H1 (cell line): ENCODE results near the gene CCDC88C. TPM values are rescaled to one million over a fixed set of nuclear protein-coding genes. Genes with fewer than 3 reads are reported as not detected.

Experiments used
- CTCF ChIA-PET: fragments of 300-600 bp; sonication (Branson Sonifier 250); formaldehyde crosslinking; loops from one replicate; lab custom pipeline; 2021; ENCODE audit not compliant: partially characterized antibody; lab: Charles Lee
- POLR2A ChIA-PET: fragments of 300-600 bp; sonication (Branson Sonifier 250); formaldehyde crosslinking; loops from one replicate; lab custom pipeline; 2021; ENCODE audit warnings: inconsistent platforms; ENCODE audit not compliant: partially characterized antibody; lab: Charles Lee
- DNase-seq, 2 experiments: peaks; one replicate each; pipeline versions ENCODE4 v3.0.0 to v3.0.0-alpha.2; 2010 to 2022; ENCODE audit warnings: low spot score in 2 of 2, low read depth in 1 of 2, mixed read lengths in 1 of 2
- FAIRE-seq: peaks from 2 replicates; lab custom pipeline; 2011; peaks lifted over from hg19 to GRCh38; lab: Jason Lieb, UNC
- H2AFZ ChIP-seq: 2 replicates; pipeline ENCODE4 v1.8.1; 2012; ENCODE audit warnings: low read length, inconsistent platforms
- H2AK5ac ChIP-seq: 2 replicates; pipeline ENCODE4 v1.6.1; 2013; ENCODE audit warnings: low read depth, low read length
- H2BK120ac ChIP-seq: replicated peaks from 2 replicates; pipeline ENCODE3; 2013; ENCODE audit warnings: low read depth, low read length, inconsistent platforms
- H2BK12ac ChIP-seq: 2 replicates; pipeline ENCODE4 v1.6.1; 2013; ENCODE audit warnings: low read depth, low read length
- H2BK15ac ChIP-seq: 2 replicates; pipeline ENCODE4 v1.6.1; 2013; ENCODE audit warnings: low read length
- H2BK20ac ChIP-seq: 2 replicates; pipeline ENCODE4 v1.6.1; 2013; ENCODE audit warnings: low read length
- H2BK5ac ChIP-seq: 2 replicates; pipeline ENCODE4 v1.6.1; 2013; ENCODE audit warnings: low read depth, low read length
- H3K14ac ChIP-seq: 2 replicates; pipeline ENCODE4 v1.6.1; 2013; ENCODE audit warnings: inconsistent platforms; ENCODE audit not compliant: insufficient read length
- H3K18ac ChIP-seq: 2 replicates; pipeline ENCODE4 v1.6.1; 2013; ENCODE audit warnings: low read length; ENCODE audit errors: extremely low read depth
- H3K23ac ChIP-seq: 2 replicates; pipeline ENCODE4 v1.6.1; 2013; ENCODE audit warnings: inconsistent platforms; ENCODE audit not compliant: insufficient read length
- H3K23me2 ChIP-seq: 2 replicates; pipeline ENCODE4 v1.6.1; 2013; ENCODE audit warnings: low read depth, low read length
- H3K27ac ChIP-seq: 2 replicates; pipeline ENCODE4 v1.6.1; 2011; ENCODE audit warnings: low read depth, low read length, inconsistent platforms
- H3K27me3 ChIP-seq, 4 experiments: replicated peaks in 1 of 4; 1 replicate in 1 of 4; 2 replicates in 3 of 4; pipeline versions ENCODE4 v1.6.1 to v1.8.1; 2011 to 2013; ENCODE audit warnings: low read length in 3 of 4, mild to moderate bottlenecking in 3 of 4, inconsistent platforms in 2 of 4, mixed read lengths in 2 of 4, moderate library complexity in 1 of 4; ENCODE audit not compliant: control insufficient read depth in 3 of 4, insufficient read depth in 3 of 4; ENCODE audit errors: extremely low read depth in 1 of 4
- H3K36me3 ChIP-seq, 4 experiments: 2 replicates each; pipeline versions ENCODE4 v1.6.1 to v1.8.1; 2011 to 2013; ENCODE audit warnings: mild to moderate bottlenecking in 4 of 4, low read length in 3 of 4, moderate library complexity in 2 of 4, control low read depth in 1 of 4, inconsistent platforms in 1 of 4; ENCODE audit not compliant: insufficient read depth in 4 of 4, control insufficient read depth in 2 of 4
- H3K4ac ChIP-seq: replicated peaks from 2 replicates; pipeline ENCODE3; 2013; ENCODE audit warnings: low read length, low read depth, mixed read lengths, inconsistent platforms; ENCODE audit not compliant: insufficient read length
- H3K4me1 ChIP-seq, 4 experiments: replicated peaks in 1 of 4; 1 replicate in 1 of 4; 2 replicates in 3 of 4; pipeline versions ENCODE4 v1.6.1 to v1.8.1; 2011 to 2013; ENCODE audit warnings: low read length in 3 of 4, inconsistent platforms in 2 of 4, mixed read lengths in 1 of 4; ENCODE audit not compliant: insufficient read depth in 4 of 4, control insufficient read depth in 3 of 4
- H3K4me2 ChIP-seq, 2 experiments: 2 replicates each; pipeline versions ENCODE4 v1.6.1 to v1.8.1; 2011 to 2013; ENCODE audit warnings: low read depth in 2 of 2, low read length in 2 of 2, control low read depth in 1 of 2, inconsistent platforms in 1 of 2, mild to moderate bottlenecking in 1 of 2; ENCODE audit not compliant: insufficient read depth in 1 of 2
- H3K4me3 ChIP-seq, 4 experiments: fragments of 200-600, 300-600 bp in 1 of 4; sonication (generic), shearing (Covaris generic), sonication (Bioruptor Twin) in 1 of 4; 2 replicates each; pipeline versions ENCODE4 v1.5.1 to v1.8.1; 2011 to 2016; ENCODE audit warnings: low read length in 4 of 4, low read depth in 3 of 4, control low read depth in 2 of 4, inconsistent platforms in 2 of 4, mild to moderate bottlenecking in 2 of 4, mixed read lengths in 1 of 4, moderate library complexity in 1 of 4; ENCODE audit not compliant: insufficient read depth in 2 of 4; ENCODE audit errors: extremely low read depth in 1 of 4
- H3K56ac ChIP-seq: replicated peaks from 2 replicates; pipeline ENCODE3; 2013; ENCODE audit warnings: low read depth, mild to moderate bottlenecking, mixed read lengths, low read length, inconsistent platforms; ENCODE audit not compliant: insufficient read length
- H3K79me1 ChIP-seq: 2 replicates; pipeline ENCODE4 v1.6.1; 2013; ENCODE audit warnings: low read depth, low read length, control low read depth
- H3K79me2 ChIP-seq, 2 experiments: 2 replicates each; pipeline versions ENCODE4 v1.6.1 to v1.8.1; 2012 to 2013; ENCODE audit warnings: low read length in 2 of 2, mild to moderate bottlenecking in 2 of 2, inconsistent platforms in 1 of 2; ENCODE audit not compliant: insufficient read depth in 2 of 2, control insufficient read depth in 1 of 2
- H3K9ac ChIP-seq, 4 experiments: replicated peaks in 1 of 4; 1 replicate in 1 of 4; 2 replicates in 3 of 4; pipeline versions ENCODE4 v1.6.1 to v1.8.1; 2011 to 2013; ENCODE audit warnings: low read depth in 3 of 4, low read length in 3 of 4, control low read depth in 2 of 4, mild to moderate bottlenecking in 2 of 4, moderate library complexity in 2 of 4, inconsistent platforms in 1 of 4; ENCODE audit errors: extremely low read depth in 1 of 4
- H3K9me3 ChIP-seq, 2 experiments: 2 replicates each; pipeline versions ENCODE4 v1.6.1 to v1.8.1; 2012 to 2013; ENCODE audit warnings: mild to moderate bottlenecking in 2 of 2, moderate library complexity in 2 of 2, control low read depth in 1 of 2, inconsistent platforms in 1 of 2, low read depth in 1 of 2, low read length in 1 of 2, mixed read lengths in 1 of 2; ENCODE audit not compliant: insufficient read depth in 2 of 2
- H4K20me1 ChIP-seq, 2 experiments: replicated peaks in 1 of 2; 2 replicates each; pipeline versions ENCODE3 to v1.8.1; 2011 to 2013; ENCODE audit warnings: inconsistent platforms in 2 of 2, low read length in 2 of 2, mild to moderate bottlenecking in 1 of 2; ENCODE audit not compliant: insufficient read depth in 2 of 2, control insufficient read depth in 1 of 2
- H4K5ac ChIP-seq: 2 replicates; pipeline ENCODE4 v1.6.1; 2013; ENCODE audit warnings: low read length, low read depth, mixed read lengths, inconsistent platforms; ENCODE audit not compliant: insufficient read length
- H4K8ac ChIP-seq: 2 replicates; pipeline ENCODE4 v1.8.0; 2013; ENCODE audit warnings: mild to moderate bottlenecking, moderate library complexity, low read length, inconsistent platforms; ENCODE audit not compliant: insufficient read depth; ENCODE audit errors: extremely low read depth
- H4K91ac ChIP-seq: replicated peaks from 2 replicates; pipeline ENCODE3; 2013; ENCODE audit warnings: low read length, mixed read lengths, inconsistent platforms; ENCODE audit not compliant: insufficient read length
- BACH1 ChIP-seq: IDR thresholded peaks from 2 replicates; pipeline ENCODE4 v1.6.1; 2012; ENCODE audit warnings: low read length, improper control_type of control experiment
- CBX5 ChIP-seq: fragments of 300-800, 300-1000 bp; sonication (generic); IDR thresholded peaks from 2 replicates; pipeline ENCODE4 v1.7.1; 2016; ENCODE audit warnings: antibody characterized with exemption, low read length, low read depth
- E2F6 ChIP-seq: IDR thresholded peaks from 2 replicates; pipeline ENCODE4 v1.6.1; 2012; ENCODE audit warnings: inconsistent platforms
- HDAC2 ChIP-seq, 2 experiments: fragments of 300-600 bp in 1 of 2; sonication (generic) in 1 of 2; IDR thresholded peaks; 2 replicates each; pipeline ENCODE4 v1.6.1; 2011 to 2012; ENCODE audit warnings: low read depth in 2 of 2, low read length in 2 of 2, mild to moderate bottlenecking in 2 of 2, moderate library complexity in 2 of 2, borderline replicate concordance in 1 of 2, inconsistent platforms in 1 of 2
- JUN ChIP-seq: IDR thresholded peaks from 2 replicates; pipeline ENCODE4 v1.6.1; 2011; ENCODE audit warnings: low read depth, mild to moderate bottlenecking, improper control_type of control experiment, low read length
- JUND ChIP-seq: IDR thresholded peaks from 2 replicates; pipeline ENCODE4 v1.6.1; 2011; ENCODE audit warnings: mild to moderate bottlenecking, improper control_type of control experiment, low read length
- KDM5A ChIP-seq: fragments of 200-600 bp; IDR thresholded peaks from 2 replicates; pipeline ENCODE4 v1.7.1; 2012; ENCODE audit warnings: mild to moderate bottlenecking, low read length, inconsistent platforms, mixed read lengths
- MAX ChIP-seq: IDR thresholded peaks from 2 replicates; pipeline ENCODE4 v1.6.1; 2012; ENCODE audit warnings: inconsistent platforms
- NANOG ChIP-seq: IDR thresholded peaks from 2 replicates; pipeline ENCODE4 v1.6.1; 2011; ENCODE audit warnings: low read length, low read depth, mild to moderate bottlenecking, inconsistent platforms; ENCODE audit not compliant: insufficient read depth, poor library complexity, severe bottlenecking
- POLR2A ChIP-seq, 2 experiments: IDR thresholded peaks; 1 replicate in 1 of 2; 2 replicates in 1 of 2; pipeline ENCODE4 v1.6.1; 2011; ENCODE audit warnings: low read depth in 2 of 2, low read length in 2 of 2, mild to moderate bottlenecking in 2 of 2; ENCODE audit errors: control extremely low read depth in 1 of 2
- SIRT6 ChIP-seq: IDR thresholded peaks from one replicate; pipeline ENCODE4 v1.7.1; 2012; ENCODE audit warnings: low read length, inconsistent platforms
- TAF7 ChIP-seq: optimal IDR thresholded peaks from 2 replicates; pipeline ENCODE3; 2011; ENCODE audit warnings: low read depth, mild to moderate bottlenecking, inconsistent platforms, low read length, moderate library complexity, borderline replicate concordance
- USF2 ChIP-seq: IDR thresholded peaks from 2 replicates; pipeline ENCODE4 v1.6.1; 2011; ENCODE audit warnings: low read length, improper control_type of control experiment
- WGBS, 2 experiments: shearing (Covaris generic) in 1 of 2; methylation state at CpG; one replicate each; pipeline versions ENCODE4 v1.1.6 to v1.1.7; 2013 to 2015; ENCODE audit warnings: low lambda C conversion rate in 2 of 2, mixed read lengths in 2 of 2, inconsistent platforms in 1 of 2, low coverage in 1 of 2, missing lambda C conversion rate in 1 of 2; ENCODE audit not compliant: insufficient replicate concordance in 2 of 2, insufficient coverage in 1 of 2, insufficient read length in 1 of 2; ENCODE audit errors: extremely low coverage in 1 of 2, missing lambda C conversion rate in 1 of 2; 5-methylcytosine and 5-hydroxymethylcytosine counted together
- polyA plus RNA-seq, 7 experiments: library from polyadenylated mRNA; depleted of rRNA in 3 of 7; stranded (reverse) in 5 of 7; unstranded in 2 of 7; fragments of >200 nt in 5 of 7; fragments of 200-250 nt in 2 of 7; gene quantifications; 1 replicate in 5 of 7; 2 replicates in 1 of 7; 4 replicates in 1 of 7; pipeline versions ENCODE4 v1.2.1 to v1.2.3, GENCODE V29; 2011 to 2013; ENCODE audit warnings: missing spikeins in 2 of 7, mixed read lengths in 2 of 7
- total RNA-seq: library from RNA; stranded (reverse); fragmentation: NEBNext Ultra II Directional; extraction: Animal tissue kit (Norgen Biotek cat#: 25700); gene quantifications from 2 replicates; pipeline ENCODE4 v1.2.1, GENCODE V29; 2021

Gene CCDC88C
- total and polyA plus RNA-seq, 2 of the 8 experiments (the other 6 are each of a cell fraction or from before 2014, with no cell fraction given): 10.3 to 57.7 TPM

- Histone ChIP-seq H3K23ac (no peak overlapping the region), H2BK12ac (no peak overlapping the region), H2AK5ac (no peak overlapping the region), H2BK20ac (no peak overlapping the region), H3K36me3 (peaks cover 14 to 66% (median 46%) of the 10 kb centered on the region in 4 experiments), H3K4me2 (no peak overlapping the region), H3K4ac (no peak overlapping the region), H3K4me3 (no peak overlapping the region), H4K5ac (no peak overlapping the region), H2BK120ac (no peak overlapping the region), H3K79me2 (no peaks in the 10 kb centered on the region), H3K27me3 (no peaks in the 10 kb centered on the region), H3K27ac (no peak overlapping the region), H3K18ac (no peak overlapping the region), H2BK5ac (no peak overlapping the region), H3K79me1 (no peaks in the 10 kb centered on the region), H4K8ac (no peak overlapping the region), H3K9ac (no peak overlapping the region), H4K91ac (no peak overlapping the region), H2AFZ (no peak overlapping the region), H3K56ac (no peak overlapping the region), H3K23me2 (no peaks in the 10 kb centered on the region), H3K4me1 (no peaks in the 10 kb centered on the region), H3K9me3 (no peaks in the 10 kb centered on the region), H2BK15ac (no peak overlapping the region), H4K20me1 (peaks cover 2 to 3% of the 10 kb centered on the region in 2 experiments), H3K14ac (no peak overlapping the region)
- ChIA-PET POLR2A (no interaction called here), CTCF (interaction anchor here (2.1 kb wide), 1 partner anchor 103 kb away, joined by 6 read pairs; no protein-coding TSS in a partner anchor)
- FAIRE-seq (no peak), DNase-seq (no peak)
- 96% methylated on average over 5 of the region's 5 CpGs; no CpG with 5 or more reads in 1 of the 2 experiments for WGBS, 2 experiments
- no peak for TF ChIP-seq JUN
- no peak for TF ChIP-seq SIRT6
- TF ChIP-seq TAF7: no peak
- no peak for TF ChIP-seq HDAC2 (IDR thresholded peaks at IDR 0.05; ENCODE audit: borderline replicate concordance in 1 of 2, low read depth in 2 of 2, low read length in 2 of 2)
- no peak for TF ChIP-seq POLR2A (IDR thresholded peaks at IDR 0.05; ENCODE audit: control extremely low read depth in 1 of 2, low read depth in 2 of 2, low read length in 2 of 2)
- no peak for TF ChIP-seq CBX5
- no peak for TF ChIP-seq BACH1
- no peak for TF ChIP-seq MAX
- no peak for TF ChIP-seq KDM5A
- TF ChIP-seq NANOG: no peak
- TF ChIP-seq E2F6: no peak
- TF ChIP-seq USF2: no peak
- TF ChIP-seq JUND: no peak
Observed at GRCh38 chr14:91280129-91280528, 137.5 kb downstream of the CCDC88C start.
